ENCODE results near the gene NIFK. TPM values are rescaled to one million over a fixed set of nuclear protein-coding genes. Genes with fewer than 3 reads are reported as not detected.
"Not testable (repeated sequence)": the region's sequence is repeated elsewhere in the genome, so short reads cannot be mapped to it uniquely, and the experiment has no call there.

NIFK gene
- total RNA-seq, 1 donor from 2014 or later: 22.2 TPM

GRCh38 chr2:121699421-121700333 lies 37.0 kb downstream of the NIFK start:
- peak; percentile 36 for ATAC-seq (ENCODE audit: poor library complexity)
- no peak for DNase-seq
- intact Hi-C loops (cut with DNase I): no loop called here

- no peak for DNase-seq
Measured at GRCh38 chr2:121698318-121698930, 38.3 kb downstream of the NIFK start.

GRCh38 chr2:121697108-121697631 lies 39.5 kb downstream of the NIFK start:
- DNase-seq (no peak), ATAC-seq (ENCODE audit: poor library complexity) (no peak)
- intact Hi-C loops (cut with DNase I): no loop called here

More at GRCh38 chr2:121698318-121698930, 38.3 kb downstream of the NIFK start:
- no peak for ATAC-seq (ENCODE audit: poor library complexity)
- intact Hi-C loops (cut with DNase I): no loop called here

GRCh38 chr2:121696410-121696930 lies 40.2 kb downstream of the NIFK start:
- intact Hi-C loops (cut with DNase I): no loop called here
- DNase-seq (no peak), ATAC-seq (ENCODE audit: poor library complexity) (no peak)

GRCh38 chr2:121695171-121695451 lies 41.6 kb downstream of the NIFK start:
- no peak for DNase-seq
- no peak for ATAC-seq (ENCODE audit: poor library complexity)
- intact Hi-C loops (cut with DNase I): no loop called here

GRCh38 chr2:121694398-121695170 lies 42.1 kb downstream of the NIFK start:
- intact Hi-C loops (cut with DNase I): no loop called here
- no peak for DNase-seq
- no peak for ATAC-seq (ENCODE audit: poor library complexity)

GRCh38 chr2:121690572-121690971 lies 46.1 kb downstream of the NIFK start:
- DNase-seq; ATAC-seq (ENCODE audit: poor library complexity); intact Hi-C loops (cut with DNase I): not testable (repeated sequence)

GRCh38 chr2:121690095-121690494 lies 46.6 kb downstream of the NIFK start:
- DNase-seq: no peak
- intact Hi-C loops (cut with DNase I): no loop called here
- ATAC-seq (ENCODE audit: poor library complexity): no peak

- ATAC-seq (ENCODE audit: poor library complexity): peak; percentile 68
- intact Hi-C loops (cut with DNase I): no loop called here
- DNase-seq: no peak
Measured at GRCh38 chr2:121689356-121689755, 47.3 kb downstream of the NIFK start.

- intact Hi-C loops (cut with DNase I): no loop called here
- DNase-seq: no peak
- no peak for ATAC-seq (ENCODE audit: poor library complexity)
Measured at GRCh38 chr2:121688820-121689219, 47.9 kb downstream of the NIFK start.

GRCh38 chr2:121686902-121687301 lies 49.8 kb downstream of the NIFK start:
- ATAC-seq (ENCODE audit: poor library complexity) (no peak), DNase-seq (no peak)
- intact Hi-C loops (cut with DNase I): no loop called here

- intact Hi-C loops (cut with DNase I): no loop called here
- ATAC-seq (ENCODE audit: poor library complexity): no peak
- no peak for DNase-seq
Measured at GRCh38 chr2:121686218-121686617, 50.5 kb downstream of the NIFK start.

- ATAC-seq (ENCODE audit: poor library complexity) (no peak), DNase-seq (no peak)
- intact Hi-C loops (cut with DNase I): no loop called here
Measured at GRCh38 chr2:121682396-121683298, 54.0 kb downstream of the NIFK start.

- ATAC-seq (ENCODE audit: poor library complexity): no peak
- intact Hi-C loops (cut with DNase I): no loop called here
- DNase-seq: no peak
Measured at GRCh38 chr2:121677855-121678254, 58.8 kb downstream of the NIFK start.

Measured in Right ventricle myocardium superior (tissue), 1 donor.